ENCODE data around the gene ARMC5. TPM values are rescaled to one million over a fixed set of nuclear protein-coding genes. Genes with fewer than 3 reads are reported as not detected.
"Not testable (repeated sequence)": the region's sequence is repeated elsewhere in the genome, so short reads cannot be mapped to it uniquely, and the experiment has no call there.

Gene ARMC5
- total and polyA plus RNA-seq, 3 donors from 2014 or later: 11.0 to 21.3 (median 19.1) TPM

- no peaks in the 10 kb centered on the region for H3K27me3 ChIP-seq
- 85 to 93% methylated on average over 9 of the region's 9 CpGs for WGBS, 2 donors
- no peak overlapping the region for H3K27ac ChIP-seq
- no peaks in the 10 kb centered on the region for H3K36me3 ChIP-seq (ENCODE audit: low read depth, missing control alignments)
- intact Hi-C loops (cut with DNase I; ENCODE audit: low total_unique reads): no loop called here
- no peaks in the 10 kb centered on the region for H3K9me3 ChIP-seq
- DNase-seq: no peak
- H3K4me3 ChIP-seq: no peak overlapping the region
- peaks cover 7% of the 10 kb centered on the region for H3K4me1 ChIP-seq
- TF ChIP-seq CTCF (IDR thresholded peaks at IDR 0.05) (no peak), POLR2A (IDR thresholded peaks at IDR 0.05) (no peak)
Measured at GRCh38 chr16:31479751-31480150, 20.4 kb downstream of the ARMC5 start.

- no peak overlapping the region for H3K27ac ChIP-seq
Measured at GRCh38 chr16:31480851-31481536, 21.7 kb downstream of the ARMC5 start.

GRCh38 chr16:31483081-31483480 lies 23.8 kb downstream of the ARMC5 start, which contains the start of gene SLC5A2:
TSS of gene SLC5A2 (plus strand) at chr16:31483123. CDS start at chr16:31483137, 14 bp downstream.
- intact Hi-C loops (cut with DNase I; ENCODE audit: low total_unique reads): no loop called here
- Histone ChIP-seq H3K4me1 (peaks cover 8% of the 10 kb centered on the region), H3K27me3 (no peaks in the 10 kb centered on the region), H3K9me3 (no peaks in the 10 kb centered on the region), H3K36me3 (ENCODE audit: low read depth, missing control alignments) (no peaks in the 10 kb centered on the region), H3K4me3 (no peak within 1 kb of the TSS), H3K27ac (no peak within 1 kb of the TSS)
- TF ChIP-seq POLR2A (IDR thresholded peaks at IDR 0.05) (no peak), CTCF (IDR thresholded peaks at IDR 0.05) (no peak)
- WGBS, 2 donors: 91 to 93% methylated on average over 4 of the region's 4 CpGs
- DNase-seq: no peak

More at GRCh38 chr16:31480851-31481536, 21.7 kb downstream of the ARMC5 start:
- H3K4me1 ChIP-seq: peaks cover 7% of the 10 kb centered on the region
- DNase-seq: no peak
- H3K27me3 ChIP-seq: no peaks in the 10 kb centered on the region
- no peak overlapping the region for H3K4me3 ChIP-seq
- H3K36me3 ChIP-seq (ENCODE audit: low read depth, missing control alignments): no peaks in the 10 kb centered on the region
- TF ChIP-seq POLR2A (IDR thresholded peaks at IDR 0.05) (no peak), CTCF (IDR thresholded peaks at IDR 0.05) (no peak)
- intact Hi-C loops (cut with DNase I; ENCODE audit: low total_unique reads): no loop called here
- 25 to 26% methylated on average over 7 of the region's 7 CpGs for WGBS, 2 donors
- H3K9me3 ChIP-seq: no peaks in the 10 kb centered on the region

GRCh38 chr16:31484048-31484447 lies 24.7 kb downstream of the ARMC5 start:
- H3K4me1 ChIP-seq: peaks cover 11% of the 10 kb centered on the region
- WGBS, 2 donors: 69 to 90% methylated on average over 4 of the region's 4 CpGs

GRCh38 chr16:31484491-31485171 lies 25.3 kb downstream of the ARMC5 start:
- peaks cover 11% of the 10 kb centered on the region for H3K4me1 ChIP-seq
- H3K9me3 ChIP-seq: no peaks in the 10 kb centered on the region
- WGBS, 2 donors: 47 to 54% methylated on average over 9 to 14 of the region's 14 CpGs
- no peaks in the 10 kb centered on the region for H3K27me3 ChIP-seq
- no peaks in the 10 kb centered on the region for H3K36me3 ChIP-seq (ENCODE audit: low read depth, missing control alignments)
- intact Hi-C loops (cut with DNase I; ENCODE audit: low total_unique reads): no loop called here
- H3K4me3 ChIP-seq: no peak overlapping the region
- no peak overlapping the region for H3K27ac ChIP-seq
- no peak for DNase-seq
- TF ChIP-seq POLR2A (IDR thresholded peaks at IDR 0.05) (no peak), CTCF (IDR thresholded peaks at IDR 0.05) (no peak)

More at GRCh38 chr16:31484048-31484447, 24.7 kb downstream of the ARMC5 start:
- H3K27me3 ChIP-seq; H3K9me3 ChIP-seq; intact Hi-C loops (cut with DNase I; ENCODE audit: low total_unique reads); H3K27ac ChIP-seq; H3K36me3 ChIP-seq (ENCODE audit: low read depth, missing control alignments); DNase-seq; H3K4me3 ChIP-seq: not testable (repeated sequence)
